Type B pancreatic cell (in vitro differentiated cells): Measurements from ENCODE around the gene NRIP2. TPM values are rescaled to one million over a fixed set of nuclear protein-coding genes. Genes with fewer than 3 reads are reported as not detected.
A peak's percentile ranks its signal among the peaks of the same experiment; 100 is the strongest.

Experiments
- DNase-seq: peaks from one replicate; pipeline ENCODE4 v3.0.0; 2021; ENCODE audit warnings: mixed read lengths; ENCODE audit not compliant: unreplicated experiment; ENCODE audit errors: extremely low spot score
- H3K27ac Mint-ChIP-seq: 2 replicates; pipeline ENCODE4 v1.8.0; 2021; ENCODE audit warnings: mild to moderate bottlenecking, mixed read lengths
- H3K27me3 Mint-ChIP-seq: 2 replicates; pipeline ENCODE4 v1.8.0; 2021; ENCODE audit warnings: mixed read lengths
- H3K36me3 Mint-ChIP-seq: 2 replicates; pipeline ENCODE4 v1.8.0; 2021; ENCODE audit warnings: mixed read lengths
- H3K4me1 Mint-ChIP-seq: one replicate; pipeline ENCODE4 v1.8.0; 2021; ENCODE audit warnings: mixed read lengths; ENCODE audit not compliant: unreplicated experiment
- H3K4me3 Mint-ChIP-seq: 2 replicates; pipeline ENCODE4 v1.8.0; 2021; ENCODE audit warnings: mild to moderate bottlenecking, mixed read lengths
- H3K9me3 Mint-ChIP-seq: 2 replicates; pipeline ENCODE4 v1.8.0; 2021; ENCODE audit warnings: mixed read lengths
- total RNA-seq: library from RNA; stranded (reverse); gene quantifications from 2 replicates; pipeline ENCODE4 v1.2.1, GENCODE V29; 2021; ENCODE audit warnings: low replicate concordance
- TF ChIP-seq, protein P1 (sequence below): fragments of 200-600 bp; sonication (generic); conservative IDR thresholded peaks from 2 replicates; pipeline ENCODE4 v1.5.0; 2021; ENCODE audit warnings: antibody characterized with exemption, mild to moderate bottlenecking

The NRIP2 gene
- total RNA-seq, 1 donor from 2014 or later, result 1.2 TPM

GRCh38 chr12:2833327-2833726 lies 1.5 kb downstream of the NRIP2 start:
- Mint-ChIP-seq H3K4me1 (peaks cover 21% of the 10 kb centered on the region), H3K27ac (peak overlapping the region; percentile 25)

DNA sequence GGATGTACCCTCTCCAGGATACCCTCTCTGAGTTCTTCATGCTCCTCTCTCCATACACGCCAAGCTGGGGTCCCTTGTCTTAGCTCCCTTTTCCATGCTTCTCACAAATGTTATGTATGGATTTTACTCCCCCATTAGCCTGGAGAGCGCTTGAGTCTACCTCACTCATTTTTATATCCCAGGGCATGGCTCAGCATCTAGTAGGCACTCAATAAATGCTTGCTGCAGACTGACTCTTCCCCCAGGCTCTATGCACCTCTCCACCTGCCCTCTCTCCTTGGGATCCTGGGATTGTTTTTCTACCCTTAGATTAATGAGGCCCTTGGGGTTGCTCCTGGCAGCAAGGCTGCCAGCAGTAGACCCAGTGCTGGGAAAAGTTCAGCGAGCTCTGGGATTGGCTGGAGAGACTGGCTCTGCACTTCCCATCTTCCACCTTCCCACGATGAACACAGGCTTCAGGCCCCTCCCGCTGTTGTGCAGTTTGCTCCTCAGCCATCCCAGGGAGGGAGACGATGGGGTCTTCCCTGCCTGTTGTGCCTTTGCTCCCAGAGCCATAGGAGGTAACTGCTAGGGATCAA lies 2.2 kb downstream of the NRIP2 start:
- Mint-ChIP-seq H3K36me3 (peaks cover 31% of the 10 kb centered on the region), H3K4me3 (no peak overlapping the region), H3K4me1 (peaks cover 21% of the 10 kb centered on the region), H3K9me3 (no peaks in the 10 kb centered on the region), H3K27ac (no peak overlapping the region), H3K27me3 (peaks cover 6% of the 10 kb centered on the region)
- TF ChIP-seq, protein P1, sequence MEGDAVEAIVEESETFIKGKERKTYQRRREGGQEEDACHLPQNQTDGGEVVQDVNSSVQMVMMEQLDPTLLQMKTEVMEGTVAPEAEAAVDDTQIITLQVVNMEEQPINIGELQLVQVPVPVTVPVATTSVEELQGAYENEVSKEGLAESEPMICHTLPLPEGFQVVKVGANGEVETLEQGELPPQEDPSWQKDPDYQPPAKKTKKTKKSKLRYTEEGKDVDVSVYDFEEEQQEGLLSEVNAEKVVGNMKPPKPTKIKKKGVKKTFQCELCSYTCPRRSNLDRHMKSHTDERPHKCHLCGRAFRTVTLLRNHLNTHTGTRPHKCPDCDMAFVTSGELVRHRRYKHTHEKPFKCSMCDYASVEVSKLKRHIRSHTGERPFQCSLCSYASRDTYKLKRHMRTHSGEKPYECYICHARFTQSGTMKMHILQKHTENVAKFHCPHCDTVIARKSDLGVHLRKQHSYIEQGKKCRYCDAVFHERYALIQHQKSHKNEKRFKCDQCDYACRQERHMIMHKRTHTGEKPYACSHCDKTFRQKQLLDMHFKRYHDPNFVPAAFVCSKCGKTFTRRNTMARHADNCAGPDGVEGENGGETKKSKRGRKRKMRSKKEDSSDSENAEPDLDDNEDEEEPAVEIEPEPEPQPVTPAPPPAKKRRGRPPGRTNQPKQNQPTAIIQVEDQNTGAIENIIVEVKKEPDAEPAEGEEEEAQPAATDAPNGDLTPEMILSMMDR, result no peak
- no peak for DNase-seq

More at GRCh38 chr12:2833327-2833726, 1.5 kb downstream of the NRIP2 start:
- TF ChIP-seq, protein P1, result no peak
- no peak for DNase-seq
- H3K27me3 Mint-ChIP-seq, result peaks cover 6% of the 10 kb centered on the region
- H3K4me3 Mint-ChIP-seq, result no peak overlapping the region
- H3K36me3 Mint-ChIP-seq, result peaks cover 27% of the 10 kb centered on the region
- no peaks in the 10 kb centered on the region for H3K9me3 Mint-ChIP-seq

DNA sequence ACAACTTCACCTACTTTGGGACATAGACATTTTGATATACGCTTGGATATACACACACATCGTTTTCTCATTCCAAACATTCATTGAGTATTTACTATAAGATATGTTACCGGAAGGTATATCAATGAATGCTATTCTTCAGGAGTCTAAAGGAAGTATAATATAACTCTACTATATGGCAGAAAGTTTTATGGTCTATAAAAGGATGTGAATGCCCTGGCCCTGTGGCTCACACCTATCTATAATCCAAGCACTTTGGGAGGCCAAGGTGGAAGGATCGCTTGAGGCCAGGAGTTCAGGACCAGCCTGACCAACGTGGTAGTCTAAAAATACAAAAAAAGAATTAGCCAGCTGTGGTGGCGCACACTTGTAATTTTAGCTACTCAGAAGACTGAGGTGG lies 5.6 kb downstream of the NRIP2 start:
- peaks cover 49% of the 10 kb centered on the region for H3K36me3 Mint-ChIP-seq

DNA sequence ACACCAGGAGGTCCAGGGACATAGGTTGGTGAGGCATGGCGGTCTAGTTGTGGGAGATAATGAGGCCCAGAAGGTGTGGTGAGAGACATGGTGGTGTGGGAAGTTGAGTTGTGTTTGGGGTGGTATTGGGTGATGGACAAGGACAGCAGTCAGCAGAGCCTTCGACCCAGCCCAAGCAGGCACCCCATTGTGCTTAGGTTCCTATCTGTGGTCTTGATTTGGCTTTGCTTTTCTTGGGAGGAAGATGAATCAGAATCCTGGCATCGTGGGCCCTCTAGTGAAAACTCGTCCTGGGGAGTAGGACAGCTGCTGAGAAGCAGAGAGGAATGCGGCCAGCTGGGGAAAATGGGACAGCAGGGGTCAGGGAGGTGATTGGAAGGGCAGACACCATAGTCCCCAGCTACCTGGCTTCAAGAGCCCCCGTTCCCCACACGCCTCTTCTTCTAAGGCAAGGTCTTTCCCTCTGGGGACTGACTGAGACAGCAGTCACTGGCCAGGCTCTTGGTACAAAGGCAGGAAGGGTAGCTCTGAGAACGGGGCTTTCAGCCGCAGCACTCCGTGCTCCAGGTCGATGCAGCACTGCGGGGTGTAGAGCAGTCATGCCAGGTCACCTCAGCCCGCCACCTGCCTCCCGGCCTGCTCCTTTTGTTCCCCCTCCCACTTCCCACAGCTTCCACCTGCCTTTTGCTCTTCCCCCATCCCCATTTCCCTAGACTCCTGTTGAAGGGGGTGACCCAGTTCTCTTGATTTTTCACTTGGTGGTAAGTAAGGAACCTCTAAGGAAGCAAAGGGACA lies 7.9 kb downstream of the NRIP2 start:
- no peak for DNase-seq
- H3K36me3 Mint-ChIP-seq, result peaks cover 62% of the 10 kb centered on the region
- TF ChIP-seq, protein P1, result no peak
- no peak overlapping the region for H3K27ac Mint-ChIP-seq
- H3K27me3 Mint-ChIP-seq, result no peaks in the 10 kb centered on the region
- H3K9me3 Mint-ChIP-seq, result no peaks in the 10 kb centered on the region
- H3K4me3 Mint-ChIP-seq, result no peak overlapping the region
- no peaks in the 10 kb centered on the region for H3K4me1 Mint-ChIP-seq

More for the DNA sequence above, 5.6 kb downstream of the NRIP2 start:
- H3K4me1 Mint-ChIP-seq, result peaks cover 8% of the 10 kb centered on the region
- no peaks in the 10 kb centered on the region for H3K9me3 Mint-ChIP-seq
- H3K27me3 Mint-ChIP-seq, result peaks cover 2% of the 10 kb centered on the region
- no peak overlapping the region for H3K27ac Mint-ChIP-seq
- no peak for DNase-seq
- no peak overlapping the region for H3K4me3 Mint-ChIP-seq
- TF ChIP-seq, protein P1, result no peak

DNA sequence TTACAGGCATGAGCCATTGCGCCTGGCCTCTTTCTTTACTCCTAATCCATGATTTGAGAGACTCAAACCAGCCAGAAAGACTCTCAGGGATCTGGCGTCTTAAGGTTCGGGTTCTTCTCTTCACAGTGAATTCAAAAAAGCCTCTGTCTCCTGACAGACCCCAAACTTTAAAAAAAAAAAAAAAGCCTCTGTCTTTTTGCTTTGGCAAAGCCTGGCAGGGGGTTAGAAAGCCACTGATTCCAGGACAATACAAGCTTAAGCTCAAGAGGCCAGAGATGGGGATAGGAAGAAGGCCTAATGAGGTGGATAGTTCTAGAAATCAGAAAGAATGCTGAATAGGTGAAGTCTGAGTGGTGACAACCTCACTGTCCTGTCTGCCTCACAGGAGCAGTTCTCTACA lies 8.8 kb downstream of the NRIP2 start:
- H3K4me1 Mint-ChIP-seq, result no peaks in the 10 kb centered on the region
- no peak overlapping the region for H3K4me3 Mint-ChIP-seq
- peaks cover 63% of the 10 kb centered on the region for H3K36me3 Mint-ChIP-seq
- H3K27ac Mint-ChIP-seq, result no peak overlapping the region
- H3K27me3 Mint-ChIP-seq, result no peaks in the 10 kb centered on the region
- TF ChIP-seq, protein P1, result no peak
- no peak for DNase-seq
- no peaks in the 10 kb centered on the region for H3K9me3 Mint-ChIP-seq
